Right atrium auricular region (tissue), 2 donors: ENCODE data around the gene OVOL3. TPM values are rescaled to one million over a fixed set of nuclear protein-coding genes. Genes with fewer than 3 reads are reported as not detected.

ENCODE experiments used
- DNase-seq: peaks from one replicate; pipeline ENCODE4 v3.0.0-alpha.2; 2019; ENCODE audit warnings: low spot score
- H3K27ac ChIP-seq, 2 donors: fragments of 200-600 bp; sonication (generic); 1 replicate in 1 of 2; 2 replicates in 1 of 2; pipeline ENCODE4 v1.5.1; 2016 to 2019
- H3K27me3 ChIP-seq, 2 donors: fragments of 200-600 bp; sonication (generic); one replicate each; pipeline versions ENCODE4 v1.5.1 to v1.6.0; 2017 to 2019
- H3K36me3 ChIP-seq: fragments of 200-600 bp; sonication (generic); one replicate; pipeline ENCODE4 v1.5.1; 2016
- H3K4me1 ChIP-seq, 2 donors: fragments of 200-600 bp; sonication (generic); one replicate each; pipeline versions ENCODE4 v1.5.1 to v1.6.0; 2017 to 2019
- H3K4me3 ChIP-seq, 2 donors: fragments of 200-600 bp; sonication (generic); 1 replicate in 1 of 2; 2 replicates in 1 of 2; pipeline ENCODE4 v1.5.1; 2017 to 2019; ENCODE audit warnings: mild to moderate bottlenecking in 1 of 2, moderate library complexity in 1 of 2
- H3K9me3 ChIP-seq, 2 donors: fragments of 200-600 bp; sonication (generic); one replicate each; pipeline ENCODE4 v1.5.1; 2019
- CTCF ChIP-seq, 2 donors: fragments of 200-600 bp; sonication (generic); IDR thresholded peaks; one replicate each; pipeline ENCODE4 v1.5.1; 2019; ENCODE audit warnings: antibody characterized with exemption in 2 of 2
- total RNA-seq, 2 donors: library from RNA; depleted of rRNA; stranded (reverse); fragments of >200 nt; gene quantifications; one replicate each; pipeline ENCODE4 v1.1.0, GENCODE V29; 2016

OVOL3 gene
- total RNA-seq, 2 donors from 2014 or later, result not detected

GRCh38 chr19:36152019-36152351, 41.0 kb downstream of the OVOL3 start:
- Histone ChIP-seq H3K27me3 (no peaks in the 10 kb centered on the region), H3K27ac (peak overlapping the region; percentile 98 to 100), H3K36me3 (peaks cover 37% of the 10 kb centered on the region), H3K4me3 (peak overlapping the region; percentile 69 to 87), H3K9me3 (no peaks in the 10 kb centered on the region), H3K4me1 (peaks cover 0 to 22% of the 10 kb centered on the region in 2 donors)
- DNase-seq, result no peak
- TF ChIP-seq CTCF (IDR thresholded peaks at IDR 0.05), result no peak

GRCh38 chr19:36152352-36153091, 41.6 kb downstream of the OVOL3 start, which contains the start of gene COX7A1:
TSS of gene COX7A1 (minus strand) at chr19:36152447. CDS start at chr19:36152407, 40 bp downstream.
- Histone ChIP-seq H3K9me3 (no peaks in the 10 kb centered on the region), H3K27me3 (no peaks in the 10 kb centered on the region), H3K36me3 (peaks cover 31% of the 10 kb centered on the region), H3K4me3 (peak within 1 kb of the TSS; percentile 69 to 87), H3K27ac (peak within 1 kb of the TSS; percentile 98 to 100), H3K4me1 (peaks cover 0 to 22% of the 10 kb centered on the region in 2 donors)
- no peak for TF ChIP-seq CTCF (IDR thresholded peaks at IDR 0.05)
- DNase-seq, result peak; percentile 80

- H3K4me3 ChIP-seq, result peak overlapping the region in 1 of 2 donors; percentile 69
- H3K27me3 ChIP-seq, result no peaks in the 10 kb centered on the region
- no peaks in the 10 kb centered on the region for H3K9me3 ChIP-seq
- no peak for DNase-seq
- H3K4me1 ChIP-seq, result peaks cover 0 to 22% of the 10 kb centered on the region in 2 donors
- H3K27ac ChIP-seq, result peak overlapping the region; percentile 98 to 100
- H3K36me3 ChIP-seq, result peaks cover 25% of the 10 kb centered on the region
- no peak for TF ChIP-seq CTCF (IDR thresholded peaks at IDR 0.05)
Observed at GRCh38 chr19:36153126-36153525, 42.2 kb downstream of the OVOL3 start.

- no peak for DNase-seq
- H3K36me3 ChIP-seq, result no peaks in the 10 kb centered on the region
- H3K27ac ChIP-seq, result peak overlapping the region; percentile 26 to 45
- H3K4me1 ChIP-seq, result no peaks in the 10 kb centered on the region
- H3K27me3 ChIP-seq, result no peaks in the 10 kb centered on the region
- no peak for TF ChIP-seq CTCF (IDR thresholded peaks at IDR 0.05)
- no peaks in the 10 kb centered on the region for H3K9me3 ChIP-seq
- H3K4me3 ChIP-seq, result no peak overlapping the region
Observed at GRCh38 chr19:36160821-36161596, 50.1 kb downstream of the OVOL3 start.

Other genes with a start within 250 kb of the OVOL3 start
- 10 to 100 TPM; 17.5 to 33.6 TPM for gene APLP1, start 242.6 kb upstream of the OVOL3 start, total RNA-seq
- gene NFKBID, start 210.6 kb upstream of the OVOL3 start, total RNA-seq, result 1 to 10 TPM; 1.3 to 2.1 TPM
- 1 to 10 TPM in 1 of 2 donors, not detected in 1; 3.3 TPM for gene HCST, start 208.6 kb upstream of the OVOL3 start, total RNA-seq
- gene TYROBP, start 202.8 kb upstream of the OVOL3 start, total RNA-seq, result 10 to 100 TPM; 26.1 to 85.4 TPM
- 10 to 100 TPM; 10.5 to 13.1 TPM for gene LRFN3, start 174.8 kb upstream of the OVOL3 start, total RNA-seq
- gene SDHAF1, start 116.0 kb upstream of the OVOL3 start, total RNA-seq, result 10 to 100 TPM; 30.8 to 34.9 TPM
- not detected for gene SYNE4, start 102.3 kb upstream of the OVOL3 start, total RNA-seq
- gene ALKBH6, start 96.9 kb upstream of the OVOL3 start, total RNA-seq, result 10 to 100 TPM; 16.2 to 16.5 TPM
- 10 to 100 TPM in 1 of 2 donors, 1 to 10 TPM in 1; 5.1 to 10.7 TPM for gene CLIP3, start 78.3 kb upstream of the OVOL3 start, total RNA-seq
- gene THAP8, start 56.9 kb upstream of the OVOL3 start, total RNA-seq, result 10 to 100 TPM in 1 of 2 donors, 1 to 10 TPM in 1; 5.7 to 11.6 TPM
- gene WDR62, start 56.2 kb upstream of the OVOL3 start, total RNA-seq, result 10 to 100 TPM in 1 of 2 donors, under 1 TPM in 1; 0.75 to 10.6 TPM
- 100 to 1,000 TPM in 1 of 2 donors, 10 to 100 TPM in 1; 76.9 to 121 TPM for gene POLR2I, start 3.7 kb downstream of the OVOL3 start, total RNA-seq
- 100 to 1,000 TPM; 107 to 110 TPM for gene TBCB, start 4.3 kb downstream of the OVOL3 start, total RNA-seq
- gene CAPNS1, start 28.9 kb downstream of the OVOL3 start, total RNA-seq, result 100 to 1,000 TPM; 222 to 238 TPM
- gene COX7A1, start 41.3 kb downstream of the OVOL3 start, total RNA-seq, result 100 to 1,000 TPM; 136 to 347 TPM
- gene ZNF565, start 103.5 kb downstream of the OVOL3 start, total RNA-seq, result 1 to 10 TPM; 2.4 to 3.1 TPM
- 10 to 100 TPM; 46.2 to 48.0 TPM for gene ZNF146, start 104.0 kb downstream of the OVOL3 start, total RNA-seq